Astrocyte (in vitro differentiated cells and primary cell): ENCODE results near the gene KRTAP13-3. TPM values are rescaled to one million over a fixed set of nuclear protein-coding genes. Genes with fewer than 3 reads are reported as not detected.

ENCODE experiments used
- DNase-seq: peaks from one replicate; pipeline ENCODE4 v3.0.0-alpha.2; 2010; ENCODE audit warnings: low read depth
- FAIRE-seq: peaks from 2 replicates; lab custom pipeline; 2011; peaks lifted over from hg19 to GRCh38; lab: Jason Lieb, UNC
- H2AFZ ChIP-seq: 2 replicates; pipeline ENCODE4 v1.6.0; 2012; ENCODE audit warnings: low read depth, low read length, inconsistent platforms
- H3K27ac ChIP-seq: 2 replicates; pipeline ENCODE4 v1.5.1; 2011; ENCODE audit warnings: low read depth, low read length, inconsistent platforms
- H3K27me3 ChIP-seq: 2 replicates; pipeline ENCODE4 v1.6.0; 2011; ENCODE audit warnings: low read length, inconsistent platforms; ENCODE audit not compliant: insufficient read depth
- H3K36me3 ChIP-seq: 2 replicates; pipeline ENCODE4 v1.5.1; 2011; ENCODE audit warnings: low read length, inconsistent platforms; ENCODE audit not compliant: insufficient read depth
- H3K4me1 ChIP-seq: 2 replicates; pipeline ENCODE4 v1.5.1; 2011; ENCODE audit warnings: low read length, inconsistent platforms; ENCODE audit not compliant: insufficient read depth
- H3K4me2 ChIP-seq: 2 replicates; pipeline ENCODE4 v1.6.0; 2012; ENCODE audit warnings: low read length, inconsistent platforms
- H3K4me3 ChIP-seq: 2 replicates; pipeline ENCODE4 v1.5.1; 2011; ENCODE audit warnings: low read depth, mild to moderate bottlenecking, low read length, inconsistent platforms; ENCODE audit not compliant: insufficient read depth
- H3K79me2 ChIP-seq: 2 replicates; pipeline ENCODE4 v1.6.0; 2012; ENCODE audit warnings: mild to moderate bottlenecking, low read length, inconsistent platforms; ENCODE audit not compliant: insufficient read depth
- H3K9ac ChIP-seq: 2 replicates; pipeline ENCODE4 v1.6.0; 2012; ENCODE audit warnings: mild to moderate bottlenecking, low read length, inconsistent platforms
- H3K9me3 ChIP-seq: 2 replicates; pipeline ENCODE4 v1.5.1; 2012; ENCODE audit warnings: low read depth, mild to moderate bottlenecking, low read length, inconsistent platforms; ENCODE audit not compliant: insufficient read depth
- H4K20me1 ChIP-seq: 2 replicates; pipeline ENCODE4 v1.6.0; 2012; ENCODE audit warnings: low read length, inconsistent platforms; ENCODE audit not compliant: insufficient read depth
- H3K27ac Mint-ChIP-seq: one replicate; pipeline ENCODE4 v1.8.0; 2021; ENCODE audit warnings: mild to moderate bottlenecking, mixed read lengths; ENCODE audit not compliant: unreplicated experiment
- H3K27me3 Mint-ChIP-seq: one replicate; pipeline ENCODE4 v1.8.0; 2021; ENCODE audit warnings: low read depth, mixed read lengths; ENCODE audit not compliant: unreplicated experiment
- H3K36me3 Mint-ChIP-seq: one replicate; pipeline ENCODE4 v1.8.0; 2021; ENCODE audit warnings: low read depth, mixed read lengths; ENCODE audit not compliant: unreplicated experiment
- H3K4me1 Mint-ChIP-seq: one replicate; pipeline ENCODE4 v1.8.0; 2021; ENCODE audit warnings: low read depth, mixed read lengths; ENCODE audit not compliant: unreplicated experiment
- H3K4me3 Mint-ChIP-seq: one replicate; pipeline ENCODE4 v1.8.0; 2021; ENCODE audit warnings: mild to moderate bottlenecking, moderate library complexity, mixed read lengths; ENCODE audit not compliant: unreplicated experiment
- H3K9me3 Mint-ChIP-seq: one replicate; pipeline ENCODE4 v1.8.0; 2021; ENCODE audit warnings: mild to moderate bottlenecking, mixed read lengths; ENCODE audit not compliant: unreplicated experiment
- EZH2 ChIP-seq: IDR thresholded peaks from 2 replicates; pipeline ENCODE4 v1.6.1; 2012; ENCODE audit warnings: mild to moderate bottlenecking, low read length, inconsistent platforms; ENCODE audit not compliant: insufficient read depth
- total RNA-seq: library from RNA; stranded (reverse); gene quantifications from 2 replicates; pipeline ENCODE4 v1.2.1, GENCODE V29; 2021
- TF ChIP-seq, protein P1 (sequence below): IDR thresholded peaks from 2 replicates; pipeline ENCODE4 v1.5.1; 2011; ENCODE audit warnings: low read depth, mild to moderate bottlenecking, inconsistent platforms, low read length, moderate library complexity; ENCODE audit not compliant: insufficient read depth

KRTAP13-3 gene
- total RNA-seq, 1 donor from 2014 or later = not detected

DNA sequence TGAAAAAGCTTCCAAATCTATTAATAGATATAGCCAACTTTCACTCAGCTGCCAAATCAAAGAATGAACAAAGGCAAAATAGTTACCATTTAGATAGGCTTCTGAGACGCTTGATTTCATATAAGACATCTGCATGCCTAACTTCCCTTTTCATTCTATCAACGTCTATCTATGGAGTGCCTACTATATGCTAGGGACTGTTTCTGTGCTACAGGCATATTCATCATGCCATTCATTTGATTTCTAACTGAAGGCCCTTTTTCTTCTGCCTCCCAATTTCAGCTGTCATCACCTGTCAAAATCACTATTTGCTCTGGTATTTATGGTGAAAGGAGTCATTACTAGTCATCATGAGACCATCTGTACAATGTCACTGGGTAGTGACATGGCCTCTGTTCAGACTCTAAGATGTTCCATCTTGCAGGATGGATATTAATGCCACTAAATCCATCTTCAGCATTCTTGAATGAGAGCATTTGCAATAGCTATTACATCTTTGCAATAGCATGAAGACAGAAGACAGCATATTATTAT is 34.2 kb downstream of the KRTAP13-3 start:
- Histone ChIP-seq H3K36me3 (no peaks in the 10 kb centered on the region), H3K9ac (no peak overlapping the region), H2AFZ (no peak overlapping the region), H3K27me3 (no peaks in the 10 kb centered on the region), H3K9me3 (peaks cover 9% of the 10 kb centered on the region), H3K4me1 (no peaks in the 10 kb centered on the region), H4K20me1 (no peaks in the 10 kb centered on the region), H3K27ac (no peak overlapping the region), H3K79me2 (no peaks in the 10 kb centered on the region), H3K4me3 (no peak overlapping the region), H3K4me2 (no peak overlapping the region)
- FAIRE-seq (no peak), DNase-seq (no peak)
- Mint-ChIP-seq H3K9me3 (no peaks in the 10 kb centered on the region), H3K27ac (no peak overlapping the region), H3K27me3 (no peaks in the 10 kb centered on the region), H3K4me1 (no peaks in the 10 kb centered on the region), H3K4me3 (no peak overlapping the region), H3K36me3 (no peaks in the 10 kb centered on the region)
- TF ChIP-seq EZH2 = no peak
- TF ChIP-seq, protein P1, sequence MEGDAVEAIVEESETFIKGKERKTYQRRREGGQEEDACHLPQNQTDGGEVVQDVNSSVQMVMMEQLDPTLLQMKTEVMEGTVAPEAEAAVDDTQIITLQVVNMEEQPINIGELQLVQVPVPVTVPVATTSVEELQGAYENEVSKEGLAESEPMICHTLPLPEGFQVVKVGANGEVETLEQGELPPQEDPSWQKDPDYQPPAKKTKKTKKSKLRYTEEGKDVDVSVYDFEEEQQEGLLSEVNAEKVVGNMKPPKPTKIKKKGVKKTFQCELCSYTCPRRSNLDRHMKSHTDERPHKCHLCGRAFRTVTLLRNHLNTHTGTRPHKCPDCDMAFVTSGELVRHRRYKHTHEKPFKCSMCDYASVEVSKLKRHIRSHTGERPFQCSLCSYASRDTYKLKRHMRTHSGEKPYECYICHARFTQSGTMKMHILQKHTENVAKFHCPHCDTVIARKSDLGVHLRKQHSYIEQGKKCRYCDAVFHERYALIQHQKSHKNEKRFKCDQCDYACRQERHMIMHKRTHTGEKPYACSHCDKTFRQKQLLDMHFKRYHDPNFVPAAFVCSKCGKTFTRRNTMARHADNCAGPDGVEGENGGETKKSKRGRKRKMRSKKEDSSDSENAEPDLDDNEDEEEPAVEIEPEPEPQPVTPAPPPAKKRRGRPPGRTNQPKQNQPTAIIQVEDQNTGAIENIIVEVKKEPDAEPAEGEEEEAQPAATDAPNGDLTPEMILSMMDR = no peak

DNA sequence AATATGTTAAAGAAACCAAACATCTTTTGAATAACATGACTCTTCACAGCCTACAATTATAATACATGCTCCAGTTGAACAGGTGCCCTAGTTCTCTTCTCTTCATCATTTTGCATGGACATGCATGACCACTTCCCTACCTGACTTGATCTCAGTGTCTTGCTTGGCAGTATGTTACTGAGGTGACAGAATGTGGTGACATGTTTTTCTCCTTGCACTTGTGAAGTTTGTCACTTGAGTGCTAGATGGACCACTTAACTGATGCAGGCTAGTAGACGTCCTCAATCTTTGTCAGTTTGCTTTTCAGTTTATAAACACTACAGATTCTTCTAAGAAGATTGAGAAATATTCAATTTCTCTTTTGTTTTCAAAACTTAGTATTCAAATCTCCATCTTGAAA is 43.5 kb downstream of the KRTAP13-3 start:
- H3K9me3 ChIP-seq = no peaks in the 10 kb centered on the region
- Mint-ChIP-seq H3K36me3 (no peaks in the 10 kb centered on the region), H3K27ac (no peak overlapping the region), H3K9me3 (no peaks in the 10 kb centered on the region), H3K27me3 (no peaks in the 10 kb centered on the region), H3K4me1 (no peaks in the 10 kb centered on the region), H3K4me3 (no peak overlapping the region)
- H3K4me1 ChIP-seq = no peaks in the 10 kb centered on the region
- no peak overlapping the region for H3K9ac ChIP-seq
- H3K27me3 ChIP-seq = no peaks in the 10 kb centered on the region
- H3K4me3 ChIP-seq = no peak overlapping the region
- TF ChIP-seq EZH2 = no peak
- TF ChIP-seq, protein P1 = no peak
- no peak overlapping the region for H3K4me2 ChIP-seq
- no peaks in the 10 kb centered on the region for H4K20me1 ChIP-seq
- no peaks in the 10 kb centered on the region for H3K79me2 ChIP-seq
- H2AFZ ChIP-seq = no peak overlapping the region
- no peak for DNase-seq
- no peaks in the 10 kb centered on the region for H3K36me3 ChIP-seq
- FAIRE-seq = no peak
- H3K27ac ChIP-seq = no peak overlapping the region

Other genes with a start within 250 kb of the KRTAP13-3 start
- not detected in 2 replicates for gene CLDN8, start 209.8 kb downstream of the KRTAP13-3 start, total RNA-seq
- gene KRTAP24-1, start 143.0 kb downstream of the KRTAP13-3 start, total RNA-seq = not detected in 2 replicates
- gene KRTAP25-1, start 136.4 kb downstream of the KRTAP13-3 start, total RNA-seq = not detected in 2 replicates
- gene KRTAP26-1, start 105.6 kb downstream of the KRTAP13-3 start, total RNA-seq = not detected in 2 replicates
- not detected in 2 replicates for gene KRTAP27-1, start 88.2 kb downstream of the KRTAP13-3 start, total RNA-seq
- gene KRTAP23-1, start 77.3 kb downstream of the KRTAP13-3 start, total RNA-seq = not detected in 2 replicates
- gene KRTAP13-2, start 53.7 kb downstream of the KRTAP13-3 start, total RNA-seq = not detected in 2 replicates
- gene KRTAP13-1, start 29.9 kb downstream of the KRTAP13-3 start, total RNA-seq = not detected in 2 replicates
- gene KRTAP13-4, start 4.3 kb upstream of the KRTAP13-3 start, total RNA-seq = not detected in 2 replicates
- not detected in 2 replicates for gene KRTAP15-1, start 14.3 kb upstream of the KRTAP13-3 start, total RNA-seq
- not detected in 2 replicates for gene KRTAP19-1, start 54.4 kb upstream of the KRTAP13-3 start, total RNA-seq
- gene KRTAP19-2, start 61.5 kb upstream of the KRTAP13-3 start, total RNA-seq = not detected in 2 replicates
- not detected in 2 replicates for gene KRTAP19-3, start 66.1 kb upstream of the KRTAP13-3 start, total RNA-seq
- not detected in 2 replicates for gene KRTAP19-4, start 71.2 kb upstream of the KRTAP13-3 start, total RNA-seq
- gene KRTAP19-5, start 76.2 kb upstream of the KRTAP13-3 start, total RNA-seq = not detected in 2 replicates
- gene KRTAP19-6, start 115.9 kb upstream of the KRTAP13-3 start, total RNA-seq = not detected in 2 replicates
- gene KRTAP19-7, start 135.4 kb upstream of the KRTAP13-3 start, total RNA-seq = not detected in 2 replicates
- gene KRTAP22-2, start 164.5 kb upstream of the KRTAP13-3 start, total RNA-seq = not detected in 2 replicates
- gene KRTAP6-3, start 166.5 kb upstream of the KRTAP13-3 start, total RNA-seq = not detected in 2 replicates
- gene KRTAP6-2, start 173.0 kb upstream of the KRTAP13-3 start, total RNA-seq = not detected in 2 replicates
- gene KRTAP22-1, start 175.2 kb upstream of the KRTAP13-3 start, total RNA-seq = not detected in 2 replicates
- gene KRTAP6-1, start 188.0 kb upstream of the KRTAP13-3 start, total RNA-seq = not detected in 2 replicates
- not detected in 2 replicates for gene KRTAP20-1, start 190.5 kb upstream of the KRTAP13-3 start, total RNA-seq
- gene KRTAP20-4, start 194.7 kb upstream of the KRTAP13-3 start, total RNA-seq = not detected in 2 replicates
- gene KRTAP20-2, start 209.3 kb upstream of the KRTAP13-3 start, total RNA-seq = not detected in 2 replicates
- gene KRTAP20-3, start 216.9 kb upstream of the KRTAP13-3 start, total RNA-seq = not detected in 2 replicates